Stimulated activated naive CD8-positive, alpha-beta T cell treated with anti-CD3 and anti-CD28 coated beads, Interleukin-15, amount 100 ng/mL, for 72 hours (primary cell): ENCODE results near the gene CARS1.

Experiments used
- ATAC-seq: fragments of 150-1000 bp; cut with Tn5 transposase; 2 replicates; pipeline ENCODE4 v1.10.0; 2021; ENCODE audit warnings: mild to moderate bottlenecking, moderate library complexity
- DNase-seq, 2 donors: peaks; one replicate each; pipeline ENCODE4 v3.0.0; 2021 to 2022
- H3K27ac Mint-ChIP-seq, 2 donors: one replicate each; pipeline ENCODE4 v1.8.0; 2022; ENCODE audit warnings: mild to moderate bottlenecking in 2 of 2, mixed read lengths in 2 of 2, moderate library complexity in 2 of 2
- H3K27me3 Mint-ChIP-seq: one replicate; pipeline ENCODE4 v1.8.0; 2022; ENCODE audit warnings: mixed read lengths
- H3K4me1 Mint-ChIP-seq: one replicate; pipeline ENCODE4 v1.8.0; 2022; ENCODE audit warnings: mild to moderate bottlenecking, mixed read lengths
- H3K4me3 Mint-ChIP-seq, 2 donors: one replicate each; pipeline ENCODE4 v1.8.0; 2022; ENCODE audit warnings: mild to moderate bottlenecking in 2 of 2, mixed read lengths in 2 of 2, moderate library complexity in 1 of 2
- H3K9me3 Mint-ChIP-seq, 2 donors: one replicate each; pipeline ENCODE4 v1.8.0; 2022; ENCODE audit warnings: mixed read lengths in 2 of 2

Gene CARS1

DNA sequence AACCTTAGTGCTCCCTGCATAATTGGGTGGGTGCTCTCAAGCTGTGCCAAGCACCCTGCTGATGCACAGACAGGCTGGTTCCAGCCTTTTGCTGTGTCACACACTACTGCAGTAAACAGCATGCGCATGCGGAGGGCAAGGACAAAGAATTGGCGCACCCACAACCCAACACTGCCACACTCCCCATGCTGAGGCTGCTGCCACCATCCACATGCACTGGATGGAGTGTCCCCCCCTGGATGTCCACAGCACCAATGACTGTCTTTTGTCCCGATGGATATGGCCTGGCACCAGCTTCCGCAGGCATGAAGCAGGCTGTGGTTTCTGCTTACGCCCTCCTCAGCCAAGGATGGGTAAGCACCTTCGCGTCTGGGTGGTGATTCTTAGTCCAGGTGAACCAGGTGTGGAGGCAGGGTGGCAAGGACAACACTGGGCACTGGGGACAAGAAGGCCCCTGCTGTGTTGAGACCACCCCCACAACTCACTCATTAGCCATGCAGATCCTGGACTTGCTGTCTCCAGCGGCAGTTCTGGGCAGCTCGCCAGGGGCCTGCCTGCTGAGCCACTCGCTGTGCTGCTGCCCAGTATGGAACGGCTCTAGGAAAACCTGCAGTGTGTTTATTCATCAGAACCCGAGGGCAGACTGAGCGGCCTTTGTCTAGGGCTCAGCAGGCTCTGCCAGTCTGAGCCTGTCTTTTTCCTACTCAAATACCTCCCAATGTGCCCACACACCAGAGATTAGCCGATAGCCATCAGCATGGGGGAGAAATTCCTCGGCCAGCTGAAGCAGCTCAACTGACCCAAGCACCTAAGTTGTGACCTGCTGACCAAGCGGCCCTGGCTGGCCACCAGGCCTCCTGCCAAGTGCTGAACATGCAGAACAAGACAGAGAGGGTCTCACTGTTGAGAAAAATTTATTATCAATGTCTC lies 56.9 kb downstream of the CARS1 start:
- Mint-ChIP-seq H3K27me3 (no peaks in the 10 kb centered on the region), H3K9me3 (no peaks in the 10 kb centered on the region), H3K4me3 (no peak overlapping the region), H3K27ac (peak overlapping the region in 1 of 2 donors; percentile 38), H3K4me1 (peaks cover 45% of the 10 kb centered on the region)
- DNase-seq (no peak), ATAC-seq (no peak)

DNA sequence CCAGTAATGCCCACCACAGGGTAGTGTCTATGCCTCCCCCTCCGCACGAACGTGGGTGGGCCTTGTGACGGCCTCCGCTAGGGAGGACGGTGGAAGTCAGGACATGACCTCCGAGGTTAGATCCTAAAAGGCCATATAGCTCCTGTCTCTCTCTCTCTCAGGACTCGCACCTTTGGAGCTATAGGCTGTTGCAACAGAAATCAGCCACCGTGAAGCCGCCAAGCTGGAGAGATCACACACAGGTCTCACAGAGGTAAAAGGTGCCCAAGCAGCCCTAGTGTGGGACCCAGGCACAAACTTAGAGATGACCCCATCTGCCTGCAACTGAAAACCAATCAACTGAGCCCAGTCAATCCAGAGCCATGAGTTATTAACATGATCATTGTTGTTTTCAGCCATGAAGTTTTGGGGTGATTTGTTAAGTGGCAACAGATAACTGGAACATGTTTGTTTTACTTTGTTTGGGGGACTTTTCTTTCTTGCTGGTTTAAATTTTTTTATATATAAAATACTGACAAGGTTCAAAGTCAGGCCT lies 57.7 kb downstream of the CARS1 start:
- Mint-ChIP-seq H3K9me3 (no peaks in the 10 kb centered on the region), H3K4me3 (no peak overlapping the region), H3K4me1 (peaks cover 42% of the 10 kb centered on the region), H3K27me3 (no peaks in the 10 kb centered on the region), H3K27ac (no peak overlapping the region)
- ATAC-seq = no peak
- DNase-seq = no peak

DNA sequence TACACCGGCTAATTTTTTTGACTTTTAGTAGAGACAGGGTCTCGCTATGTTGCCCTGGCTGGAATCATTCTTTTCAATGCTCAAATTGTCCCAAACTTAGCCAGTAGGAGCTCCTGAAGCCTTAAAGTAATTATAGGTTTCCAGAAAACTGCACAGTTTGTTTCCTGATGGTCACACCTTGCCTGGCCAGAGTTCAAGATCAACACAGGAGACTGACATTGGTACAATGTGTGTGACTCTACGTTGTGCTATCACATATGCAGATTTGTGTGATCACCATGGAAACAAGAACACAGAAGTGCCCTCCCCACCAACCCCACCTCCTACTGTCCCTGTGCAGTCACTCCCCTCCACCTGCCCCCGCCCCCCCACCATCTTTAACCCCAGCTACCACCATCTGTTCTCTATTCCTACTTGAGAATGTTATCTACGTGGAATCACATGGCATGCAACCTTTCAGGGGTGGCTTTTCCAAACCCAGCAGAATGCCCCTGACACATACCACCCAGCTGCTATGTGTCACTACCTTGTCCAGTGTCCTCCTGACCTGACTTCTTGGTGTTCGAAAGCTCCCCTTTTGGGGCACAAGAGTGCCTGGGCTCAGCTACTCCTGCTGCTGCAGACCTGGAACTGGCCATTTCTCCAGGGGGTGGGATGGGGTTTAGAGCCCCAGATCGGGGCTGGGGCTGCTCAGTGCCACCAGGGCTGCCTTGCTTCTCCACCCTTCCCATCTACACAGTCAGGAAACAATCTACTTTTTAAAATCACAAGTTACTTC lies 59.0 kb downstream of the CARS1 start:
- DNase-seq (no peak), ATAC-seq (peak; percentile 26)
- Mint-ChIP-seq H3K27ac (no peak overlapping the region), H3K4me3 (no peak overlapping the region), H3K27me3 (no peaks in the 10 kb centered on the region), H3K9me3 (no peaks in the 10 kb centered on the region), H3K4me1 (peaks cover 39% of the 10 kb centered on the region)

DNA sequence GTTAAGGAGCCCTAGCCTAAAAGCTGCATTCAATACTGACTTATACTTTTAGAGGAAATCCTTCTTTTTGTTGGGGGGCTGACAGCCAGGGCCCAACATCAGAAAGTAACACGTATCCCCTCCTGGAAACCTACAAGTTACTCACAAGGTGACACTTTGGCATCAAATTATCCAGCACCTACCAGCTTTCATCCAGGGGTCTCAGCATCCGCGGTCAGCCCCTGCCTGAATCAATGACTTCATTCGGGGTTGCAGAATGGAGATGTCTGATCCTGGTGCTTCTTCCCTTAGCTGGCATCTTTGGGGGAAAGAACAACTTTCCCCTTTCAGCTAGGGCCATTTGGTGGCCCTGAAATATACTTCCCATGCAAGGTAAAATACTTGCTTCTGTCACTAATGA lies 59.8 kb downstream of the CARS1 start:
- DNase-seq (no peak), ATAC-seq (no peak)
- Mint-ChIP-seq H3K4me3 (no peak overlapping the region), H3K27ac (no peak overlapping the region), H3K27me3 (no peaks in the 10 kb centered on the region), H3K4me1 (peaks cover 37% of the 10 kb centered on the region), H3K9me3 (no peaks in the 10 kb centered on the region)

DNA sequence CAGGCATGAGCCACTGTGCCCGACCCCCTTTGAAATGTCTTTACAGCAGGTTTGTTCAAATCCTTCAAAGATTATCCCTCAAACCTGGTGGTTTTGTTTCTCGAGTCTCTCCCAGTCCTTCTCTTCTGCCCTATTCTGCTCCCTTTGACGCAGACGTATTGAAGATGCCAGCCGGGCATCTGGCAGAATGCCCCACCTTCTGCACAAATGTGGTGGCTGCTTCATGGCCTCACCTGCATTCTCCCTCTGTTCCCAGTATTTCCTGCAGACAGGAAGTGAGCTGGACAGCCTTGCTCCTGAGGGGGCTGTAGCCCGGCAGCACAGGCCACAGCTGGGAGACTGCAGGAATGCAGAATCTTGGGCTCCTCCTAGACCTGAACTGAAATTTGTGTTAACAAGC lies 60.2 kb downstream of the CARS1 start:
- Mint-ChIP-seq H3K9me3 (no peaks in the 10 kb centered on the region), H3K27me3 (no peaks in the 10 kb centered on the region), H3K4me1 (peaks cover 37% of the 10 kb centered on the region), H3K27ac (peak overlapping the region; percentile 30 to 37), H3K4me3 (no peak overlapping the region)
- ATAC-seq = no peak
- DNase-seq = no peak

DNA sequence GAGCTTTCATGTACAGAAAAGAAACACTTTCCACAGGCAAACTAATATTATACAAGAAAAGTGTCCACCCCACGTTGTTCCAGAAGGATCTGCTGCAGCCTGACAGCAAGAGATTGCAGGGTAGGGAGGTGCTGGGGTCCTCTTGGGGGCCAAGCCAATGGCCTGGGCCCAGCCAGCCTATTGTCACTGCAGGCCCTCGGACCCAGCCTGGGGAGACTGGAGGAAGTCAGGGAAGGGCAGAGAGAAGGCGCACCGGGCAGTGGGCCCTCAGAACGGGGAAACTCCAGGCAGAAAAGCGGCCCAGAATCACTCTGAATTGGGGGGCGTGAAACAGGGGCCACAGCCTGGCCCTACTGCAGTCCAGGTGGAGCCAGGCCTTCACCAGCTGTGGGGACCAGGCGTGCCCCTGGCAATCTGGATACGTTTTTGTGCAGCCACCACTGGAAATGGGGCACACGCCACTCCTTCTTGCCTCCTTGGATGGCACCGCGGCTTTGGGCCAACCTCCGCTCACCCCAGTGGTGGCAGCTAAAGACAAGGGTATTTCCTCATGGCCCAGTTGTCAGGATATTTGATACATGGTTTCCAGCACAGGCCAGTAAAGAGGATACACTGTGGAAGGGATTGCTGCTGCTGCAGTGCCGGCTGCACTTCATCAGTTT lies 61.2 kb downstream of the CARS1 start:
- Mint-ChIP-seq H3K4me1 (peaks cover 37% of the 10 kb centered on the region), H3K9me3 (no peaks in the 10 kb centered on the region), H3K27ac (no peak overlapping the region), H3K4me3 (no peak overlapping the region), H3K27me3 (no peaks in the 10 kb centered on the region)
- ATAC-seq (no peak), DNase-seq (no peak)

DNA sequence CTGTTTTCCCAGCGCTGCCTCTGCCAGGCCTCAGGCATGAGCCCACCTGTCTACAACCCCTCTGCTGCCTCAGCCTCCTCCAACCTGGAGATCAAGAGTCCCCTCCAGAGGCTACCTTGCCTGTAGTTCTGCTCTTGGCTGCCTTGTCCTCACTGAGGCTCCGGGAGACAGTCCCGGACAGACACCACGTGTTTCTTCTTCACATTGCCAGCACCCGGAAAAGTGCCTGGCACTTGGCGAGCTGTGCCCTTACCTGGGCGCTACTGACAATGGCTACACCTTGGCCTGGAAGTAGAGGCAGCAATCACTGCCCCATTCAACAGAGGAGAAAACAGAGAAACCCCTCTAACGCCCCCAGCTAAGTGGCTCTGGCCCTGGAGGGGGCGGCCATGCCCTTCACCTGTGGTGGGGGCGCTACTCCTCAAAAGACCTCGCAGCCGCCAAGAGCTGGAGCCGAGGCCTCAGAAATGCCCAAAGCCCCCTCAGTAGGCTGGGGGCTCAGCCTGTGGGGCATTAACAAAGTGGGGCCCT lies 62.1 kb downstream of the CARS1 start:
- H3K27ac Mint-ChIP-seq = peak overlapping the region in 1 of 2 donors; percentile 74

DNA sequence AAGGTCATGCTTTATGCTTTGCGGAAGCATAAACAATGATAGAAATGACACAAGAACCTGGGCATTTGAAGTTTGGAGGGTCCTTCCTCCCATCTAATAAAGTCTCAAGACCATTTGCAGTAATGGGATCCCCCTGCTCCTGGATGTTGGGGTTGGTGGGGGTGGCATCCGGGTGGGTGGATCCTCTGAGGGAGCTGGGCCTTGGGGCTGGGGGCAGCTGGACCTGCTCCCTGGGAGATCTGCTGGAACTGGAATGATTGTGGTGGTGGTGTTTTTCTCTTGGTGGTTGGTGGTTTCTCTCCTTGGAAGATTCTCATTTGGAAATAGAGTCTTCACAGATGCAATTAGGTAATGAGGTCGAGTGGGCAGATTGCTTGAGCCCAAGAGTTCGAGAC lies 62.9 kb downstream of the CARS1 start:
- Mint-ChIP-seq H3K9me3 (no peaks in the 10 kb centered on the region), H3K4me3 (no peak overlapping the region), H3K4me1 (peaks cover 26% of the 10 kb centered on the region), H3K27me3 (no peaks in the 10 kb centered on the region), H3K27ac (peak overlapping the region in 1 of 2 donors; percentile 21)
- no peak for ATAC-seq
- no peak for DNase-seq

More for the DNA sequence above, 62.1 kb downstream of the CARS1 start:
- peaks cover 32% of the 10 kb centered on the region for H3K4me1 Mint-ChIP-seq
- DNase-seq = no peak
- no peaks in the 10 kb centered on the region for H3K9me3 Mint-ChIP-seq
- no peak for ATAC-seq
- H3K27me3 Mint-ChIP-seq = no peaks in the 10 kb centered on the region
- no peak overlapping the region for H3K4me3 Mint-ChIP-seq

DNA sequence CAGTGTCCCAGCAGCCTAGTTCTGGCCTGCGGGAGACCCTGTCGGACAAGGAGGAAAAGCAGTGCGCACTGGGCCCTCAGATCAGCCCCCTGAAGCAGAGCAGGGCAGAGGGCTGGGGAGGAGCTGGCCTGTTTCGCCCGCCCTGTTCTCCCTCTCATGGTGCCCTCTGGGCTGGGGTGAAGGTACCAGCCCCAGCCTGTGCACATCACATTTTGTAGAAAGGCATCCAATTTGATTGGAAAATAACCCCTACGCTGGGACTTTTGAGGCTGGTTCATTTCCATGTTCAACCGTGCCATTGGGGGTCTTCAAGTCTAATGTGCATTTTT lies 64.3 kb downstream of the CARS1 start:
- no peaks in the 10 kb centered on the region for H3K9me3 Mint-ChIP-seq
- H3K4me1 Mint-ChIP-seq = peaks cover 22% of the 10 kb centered on the region
- peak overlapping the region; percentile 92 to 97 for H3K4me3 Mint-ChIP-seq
- no peaks in the 10 kb centered on the region for H3K27me3 Mint-ChIP-seq
- peak; percentile 7 for ATAC-seq
- no peak for DNase-seq
- H3K27ac Mint-ChIP-seq = peak overlapping the region; percentile 99 to 100

DNA sequence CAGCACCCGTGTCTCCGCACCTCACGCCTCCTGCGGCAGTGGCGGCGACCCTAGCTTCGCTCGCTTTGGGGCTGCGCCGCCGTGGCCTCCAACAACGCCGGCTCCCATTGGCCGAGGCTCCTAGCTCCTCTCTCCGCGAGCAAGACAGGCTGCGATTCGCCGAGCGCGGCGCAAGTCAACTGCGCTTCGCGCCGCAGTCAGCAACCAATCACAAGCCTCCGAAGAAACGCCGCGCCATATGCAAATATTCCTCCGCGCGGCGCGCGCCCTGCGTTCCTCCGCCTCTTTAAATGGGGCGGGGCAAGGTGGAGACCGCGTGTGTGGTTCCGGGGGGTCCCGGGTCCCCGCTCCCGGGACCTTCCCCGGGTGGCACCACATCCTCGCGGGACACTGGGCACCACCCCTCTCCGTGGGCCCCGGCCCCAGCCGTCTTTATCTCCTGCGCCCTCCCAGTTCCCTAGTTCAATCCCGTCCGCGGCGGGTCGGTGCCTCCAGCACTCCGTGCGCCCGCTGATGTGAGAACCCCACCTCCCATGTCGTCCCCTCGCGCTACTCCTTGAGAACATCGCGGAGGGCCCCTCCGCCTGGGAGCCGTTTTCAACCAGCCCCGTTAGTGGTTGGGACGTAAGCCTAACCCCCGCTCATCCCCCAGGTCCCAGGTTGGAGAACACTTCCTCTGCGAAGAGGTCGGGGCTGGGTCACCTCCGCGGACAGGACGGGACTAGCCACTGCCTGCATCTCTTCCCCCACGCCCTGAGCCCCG lies 64.8 kb downstream of the CARS1 start, which contains the start of gene NAP1L4:
NAP1L4 (minus strand) TSS at position 96 of the 763 bp plus-strand sequence. CDS start 13,109 bp downstream, outside the sequence.
- Mint-ChIP-seq H3K27me3 (no peaks in the 10 kb centered on the region), H3K27ac (peak within 1 kb of the TSS; percentile 100), H3K4me3 (peak within 1 kb of the TSS; percentile 99), H3K4me1 (peaks cover 25% of the 10 kb centered on the region), H3K9me3 (no peaks in the 10 kb centered on the region)
- DNase-seq = peak; percentile 95 to 96
- ATAC-seq = peak; percentile 87

DNA sequence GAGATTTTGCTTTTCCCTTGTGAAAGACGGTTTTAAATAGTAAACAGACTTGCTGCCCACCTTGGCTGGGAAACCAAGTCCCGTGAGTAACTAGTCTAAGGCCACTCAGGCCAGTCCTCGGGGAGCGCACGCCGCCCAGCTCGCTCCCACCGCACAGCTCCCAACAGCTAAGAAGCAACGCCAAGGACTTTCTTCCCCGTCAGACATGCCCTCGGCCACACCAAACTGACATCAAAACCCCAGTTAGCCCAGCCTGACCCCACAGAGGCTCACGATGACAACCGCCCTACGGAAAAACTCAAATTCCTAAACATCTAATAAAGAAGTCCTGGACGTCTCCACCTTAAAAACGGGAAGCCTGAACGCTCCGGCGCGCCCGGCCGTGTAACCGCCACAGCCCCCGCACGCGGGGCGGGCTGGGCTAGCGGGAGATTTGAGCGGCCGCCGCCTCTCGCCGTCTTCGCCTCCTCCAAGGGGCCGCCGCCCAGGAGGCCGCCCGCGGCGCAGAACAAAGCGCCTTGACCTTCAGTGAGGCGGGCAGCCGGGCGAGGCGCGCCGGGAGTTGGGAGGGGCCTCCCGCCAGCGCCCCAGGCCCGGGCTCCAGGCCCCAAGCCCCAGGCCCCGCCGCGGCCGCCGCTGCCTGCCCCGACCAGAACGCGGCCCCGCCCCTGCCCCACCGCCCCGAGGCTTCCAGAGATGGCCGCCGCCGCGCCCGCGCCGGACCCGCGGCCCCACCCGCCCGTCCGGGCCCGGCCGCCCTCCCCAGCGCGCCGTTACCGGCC lies 65.6 kb downstream of the CARS1 start:
- Mint-ChIP-seq H3K4me1 (peaks cover 33% of the 10 kb centered on the region), H3K9me3 (no peaks in the 10 kb centered on the region), H3K27me3 (no peaks in the 10 kb centered on the region), H3K4me3 (peak overlapping the region; percentile 99), H3K27ac (peak overlapping the region; percentile 100)
- DNase-seq (peak in 1 of 2 donors; percentile 62), ATAC-seq (peak; percentile 61)

DNA sequence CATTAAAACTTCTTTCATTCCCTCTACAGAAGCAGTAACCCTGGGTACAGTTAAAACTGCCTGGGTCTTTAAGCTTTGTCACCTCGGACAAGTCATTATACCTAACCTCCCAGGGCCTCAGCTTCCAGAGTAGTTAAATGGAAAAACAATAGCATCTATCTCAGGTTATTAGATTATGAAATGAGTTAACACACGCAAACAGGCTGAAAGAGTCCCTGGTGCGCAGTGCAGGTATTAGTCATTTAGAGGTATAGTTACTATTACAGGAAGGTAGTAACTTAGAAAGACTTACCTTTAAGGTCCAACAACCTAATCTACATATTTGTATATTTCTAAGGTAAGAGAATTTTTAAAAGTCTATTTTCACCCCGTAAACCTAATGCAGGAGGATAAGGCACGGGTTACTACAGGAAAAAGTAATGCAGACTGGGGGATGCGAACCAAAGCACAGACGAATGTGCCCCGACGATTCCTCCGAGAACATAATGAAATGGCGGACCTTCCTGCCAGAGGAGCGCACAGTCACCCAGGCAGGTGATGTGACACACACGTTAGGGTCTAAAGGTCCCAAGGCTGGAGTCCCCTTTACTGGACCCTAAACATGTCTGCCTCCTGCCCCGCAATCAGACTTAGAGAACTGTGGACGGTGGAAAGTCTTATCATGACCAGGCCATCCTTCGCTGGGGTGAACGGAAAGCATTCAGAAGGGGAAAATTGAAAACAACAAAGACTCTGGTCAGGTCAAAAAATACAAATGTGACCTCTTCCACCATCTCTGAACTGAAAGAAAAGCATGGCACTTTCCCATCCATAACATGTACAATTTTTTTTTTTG lies 66.4 kb downstream of the CARS1 start:
- H3K4me1 Mint-ChIP-seq = peaks cover 39% of the 10 kb centered on the region
- H3K27ac Mint-ChIP-seq = peak overlapping the region; percentile 100
- no peaks in the 10 kb centered on the region for H3K27me3 Mint-ChIP-seq
- no peaks in the 10 kb centered on the region for H3K9me3 Mint-ChIP-seq
- peak overlapping the region; percentile 99 for H3K4me3 Mint-ChIP-seq
- ATAC-seq = peak; percentile 48
- DNase-seq = peak; percentile 65 to 72

DNA sequence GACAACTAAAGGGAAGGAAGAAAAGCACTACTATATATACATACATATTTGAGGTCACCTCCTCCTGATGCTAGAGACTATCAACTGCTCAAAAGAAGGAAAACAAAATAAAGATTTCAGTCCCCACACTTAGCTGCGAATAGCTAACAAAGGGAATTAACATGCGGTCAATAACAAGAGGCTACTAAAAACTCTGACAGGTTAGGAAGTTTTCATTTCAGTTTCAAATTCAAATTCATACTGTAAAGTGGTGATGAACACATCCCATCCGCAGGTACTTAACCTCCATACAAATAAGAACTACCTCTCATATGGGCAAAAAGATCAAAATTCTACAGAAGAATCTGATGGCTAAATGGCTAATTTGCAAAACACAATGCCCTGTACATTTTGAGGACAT lies 67.7 kb downstream of the CARS1 start:
- Mint-ChIP-seq H3K27ac (peak overlapping the region; percentile 100), H3K4me3 (peak overlapping the region; percentile 99), H3K27me3 (no peaks in the 10 kb centered on the region), H3K9me3 (no peaks in the 10 kb centered on the region), H3K4me1 (peaks cover 47% of the 10 kb centered on the region)
- DNase-seq (no peak), ATAC-seq (no peak)
